ENCODE measurements around the gene TSPAN5.

TSPAN5 gene

DNA sequence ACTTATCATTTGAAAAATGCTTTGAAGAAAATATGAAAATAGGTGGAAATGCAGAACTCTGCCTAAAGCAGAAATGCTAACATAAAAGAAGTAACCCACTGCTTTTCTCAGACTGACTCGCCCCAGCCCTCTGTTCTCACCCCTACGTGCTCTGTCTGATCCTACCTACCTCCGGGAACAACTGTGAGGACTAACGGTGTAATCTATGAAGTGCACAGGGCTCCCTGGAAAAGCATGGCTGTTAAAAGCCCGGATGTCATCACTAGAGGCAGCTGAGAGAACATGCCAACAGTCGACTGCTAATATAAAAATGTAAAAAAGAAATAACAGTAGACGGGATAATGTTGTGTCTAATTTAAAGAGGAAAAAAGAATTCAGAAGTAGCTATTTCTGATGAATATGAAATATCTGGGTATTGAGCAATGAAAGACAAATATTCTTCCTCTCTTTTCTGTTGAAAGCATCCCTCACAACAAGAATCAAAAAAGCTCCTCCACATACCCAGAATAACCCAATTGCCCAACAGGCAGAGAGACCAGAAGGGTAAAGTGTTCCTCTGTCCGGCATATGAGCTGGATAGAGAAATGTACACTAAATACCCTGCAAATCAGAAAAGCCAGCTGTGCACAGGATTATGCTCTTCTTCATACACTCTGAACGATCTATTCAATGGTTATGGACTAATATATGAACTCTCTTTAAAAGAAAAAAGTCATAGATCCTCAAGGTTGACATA lies 130.7 kb downstream of the TSPAN5 start:
- Histone ChIP-seq H3K27me3 (replicated peaks; ENCODE audit: control insufficient read depth, insufficient read depth, low read length) (no peaks in the 10 kb centered on the region; the same call in 1 of the 2 replicates), H3K36me3 (ENCODE audit: control insufficient read depth, insufficient read depth, low read length) (no peaks in the 10 kb centered on the region), H3K4me3 (replicated peaks; ENCODE audit: low read depth, low read length) (no peak overlapping the region)
- DNase-seq (ENCODE audit: extremely low read depth, insufficient read length) = no peak
- TF ChIP-seq, protein P1, sequence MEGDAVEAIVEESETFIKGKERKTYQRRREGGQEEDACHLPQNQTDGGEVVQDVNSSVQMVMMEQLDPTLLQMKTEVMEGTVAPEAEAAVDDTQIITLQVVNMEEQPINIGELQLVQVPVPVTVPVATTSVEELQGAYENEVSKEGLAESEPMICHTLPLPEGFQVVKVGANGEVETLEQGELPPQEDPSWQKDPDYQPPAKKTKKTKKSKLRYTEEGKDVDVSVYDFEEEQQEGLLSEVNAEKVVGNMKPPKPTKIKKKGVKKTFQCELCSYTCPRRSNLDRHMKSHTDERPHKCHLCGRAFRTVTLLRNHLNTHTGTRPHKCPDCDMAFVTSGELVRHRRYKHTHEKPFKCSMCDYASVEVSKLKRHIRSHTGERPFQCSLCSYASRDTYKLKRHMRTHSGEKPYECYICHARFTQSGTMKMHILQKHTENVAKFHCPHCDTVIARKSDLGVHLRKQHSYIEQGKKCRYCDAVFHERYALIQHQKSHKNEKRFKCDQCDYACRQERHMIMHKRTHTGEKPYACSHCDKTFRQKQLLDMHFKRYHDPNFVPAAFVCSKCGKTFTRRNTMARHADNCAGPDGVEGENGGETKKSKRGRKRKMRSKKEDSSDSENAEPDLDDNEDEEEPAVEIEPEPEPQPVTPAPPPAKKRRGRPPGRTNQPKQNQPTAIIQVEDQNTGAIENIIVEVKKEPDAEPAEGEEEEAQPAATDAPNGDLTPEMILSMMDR (IDR thresholded peaks at IDR 0.05; ENCODE audit: insufficient read depth, low read length, poor library complexity, severe bottlenecking) = no peak

DNA sequence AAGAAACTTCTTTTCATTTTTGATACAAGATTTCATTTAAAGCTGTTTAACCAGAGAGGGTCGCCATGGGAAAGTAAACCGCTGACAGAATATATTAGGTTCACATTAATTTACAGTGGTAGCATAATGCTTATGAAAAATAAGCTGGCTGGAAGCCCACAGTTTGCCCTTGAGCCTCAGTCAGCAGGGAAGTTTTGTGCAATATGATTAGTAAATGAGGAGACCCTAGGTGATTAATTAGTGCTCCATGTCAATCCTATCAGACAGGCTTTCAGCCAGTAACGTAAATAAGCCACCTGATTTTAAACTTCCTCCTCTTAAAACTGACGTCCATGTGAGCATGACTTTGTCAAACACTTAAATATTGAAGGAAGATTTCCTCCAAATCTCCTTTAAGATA lies 134.2 kb downstream of the TSPAN5 start:
- TF ChIP-seq, protein P1 (IDR thresholded peaks at IDR 0.05; ENCODE audit: insufficient read depth, low read length, poor library complexity, severe bottlenecking) = no peak
- no peaks in the 10 kb centered on the region for H3K36me3 ChIP-seq (ENCODE audit: control insufficient read depth, insufficient read depth, low read length)
- DNase-seq (ENCODE audit: extremely low read depth, insufficient read length) = no peak
- no peak overlapping the region for H3K4me3 ChIP-seq (replicated peaks; ENCODE audit: low read depth, low read length)
- no peaks in the 10 kb centered on the region for H3K27me3 ChIP-seq (replicated peaks; ENCODE audit: control insufficient read depth, insufficient read depth, low read length)

DNA sequence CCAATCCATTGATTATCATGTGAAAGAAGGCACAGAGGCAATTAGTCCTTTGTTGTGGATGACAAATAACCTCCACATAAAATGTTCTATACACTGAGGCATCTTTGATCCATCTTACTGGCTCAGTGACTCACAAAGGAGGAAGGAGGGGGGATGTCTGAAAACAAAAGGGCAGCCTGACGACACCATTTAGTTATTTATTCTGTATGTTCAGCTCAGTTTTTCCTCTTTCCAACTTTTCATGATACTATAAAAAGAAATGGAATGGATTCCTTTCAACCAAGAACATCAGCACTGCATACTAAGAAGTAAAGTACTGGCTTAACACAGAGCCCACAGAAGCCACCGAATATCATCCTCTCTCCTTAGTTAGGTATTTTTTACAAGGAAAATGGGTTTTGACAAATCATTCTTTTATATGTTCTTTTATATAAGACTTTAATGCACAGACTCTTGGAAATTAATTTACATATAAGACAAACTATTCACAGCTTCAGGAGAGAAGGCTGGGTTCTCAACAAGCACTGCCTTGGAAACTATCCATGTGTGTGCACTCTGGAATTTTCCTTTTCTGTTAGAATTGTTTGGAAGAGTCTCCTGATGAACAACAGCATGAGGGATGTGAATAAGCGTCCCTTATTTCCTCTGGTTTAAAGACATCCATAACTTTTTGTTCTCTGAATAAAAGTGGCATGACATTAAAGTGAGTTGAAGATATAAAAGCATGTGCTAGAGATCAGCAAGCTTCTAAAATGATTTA lies 135.6 kb downstream of the TSPAN5 start:
- H3K4me3 ChIP-seq (replicated peaks; ENCODE audit: low read depth, low read length) = no peak overlapping the region
- TF ChIP-seq, protein P1 (IDR thresholded peaks at IDR 0.05; ENCODE audit: insufficient read depth, low read length, poor library complexity, severe bottlenecking) = no peak
- no peak for DNase-seq (ENCODE audit: extremely low read depth, insufficient read length)

DNA sequence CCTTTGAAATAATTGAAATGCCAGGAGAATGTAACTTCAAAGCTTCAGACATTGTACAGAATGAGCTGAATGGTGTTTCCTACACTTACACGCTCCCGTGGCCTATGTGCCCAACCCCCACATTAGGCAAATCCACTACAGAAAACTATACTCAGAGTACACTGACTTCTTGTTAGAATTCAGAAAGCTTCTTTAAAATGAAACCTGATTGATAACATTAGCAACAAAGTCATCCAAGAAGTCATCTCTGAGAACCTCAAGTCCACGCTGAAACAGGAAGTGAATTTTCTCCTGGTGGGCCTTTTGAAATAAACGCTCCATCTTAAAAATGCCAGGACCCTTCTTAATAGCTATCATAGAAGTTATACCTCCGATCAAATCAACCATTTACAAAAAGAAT lies 136.3 kb downstream of the TSPAN5 start:
- Histone ChIP-seq H3K4me3 (replicated peaks; ENCODE audit: low read depth, low read length) (no peak overlapping the region), H3K27me3 (replicated peaks; ENCODE audit: control insufficient read depth, insufficient read depth, low read length) (no peaks in the 10 kb centered on the region), H3K36me3 (ENCODE audit: control insufficient read depth, insufficient read depth, low read length) (no peaks in the 10 kb centered on the region)
- TF ChIP-seq, protein P1 (IDR thresholded peaks at IDR 0.05; ENCODE audit: insufficient read depth, low read length, poor library complexity, severe bottlenecking) = no peak
- no peak for DNase-seq (ENCODE audit: extremely low read depth, insufficient read length)

More for the DNA sequence above, 135.6 kb downstream of the TSPAN5 start:
- no peaks in the 10 kb centered on the region for H3K27me3 ChIP-seq (replicated peaks; ENCODE audit: control insufficient read depth, insufficient read depth, low read length)
- no peaks in the 10 kb centered on the region for H3K36me3 ChIP-seq (ENCODE audit: control insufficient read depth, insufficient read depth, low read length)

DNA sequence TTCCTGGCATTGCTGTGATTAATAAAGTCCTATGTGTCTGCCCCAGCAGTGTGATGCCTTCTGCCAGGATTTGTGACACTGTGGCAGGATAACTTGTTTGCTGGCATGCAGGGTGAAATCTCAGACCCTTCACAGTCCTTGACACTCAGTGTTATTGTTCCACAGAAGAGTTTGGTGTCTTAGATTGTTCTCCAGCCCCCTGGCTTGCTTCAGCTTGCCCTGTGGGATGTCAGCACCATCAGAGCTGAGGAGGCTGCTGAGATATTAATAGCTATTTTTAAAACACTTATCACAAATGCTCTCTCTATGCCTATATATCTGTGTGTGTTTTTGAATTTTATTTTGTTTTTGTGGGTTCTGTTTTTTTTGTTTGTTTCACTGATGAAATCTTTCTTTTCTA lies 136.9 kb downstream of the TSPAN5 start:
- DNase-seq (ENCODE audit: extremely low read depth, insufficient read length) = no peak
- Histone ChIP-seq H3K36me3 (ENCODE audit: control insufficient read depth, insufficient read depth, low read length) (no peaks in the 10 kb centered on the region), H3K27me3 (replicated peaks; ENCODE audit: control insufficient read depth, insufficient read depth, low read length) (no peaks in the 10 kb centered on the region), H3K4me3 (replicated peaks; ENCODE audit: low read depth, low read length) (no peak overlapping the region)
- TF ChIP-seq, protein P1 (IDR thresholded peaks at IDR 0.05; ENCODE audit: insufficient read depth, low read length, poor library complexity, severe bottlenecking) = no peak

Data from GM06990 (cell line).